ENCODE measurements around the gene ZBTB17. TPM values are rescaled to one million over a fixed set of nuclear protein-coding genes. Genes with fewer than 3 reads are reported as not detected.

Gene ZBTB17
- total RNA-seq, 3 donors from 2014 or later = 21.9 to 40.3 (median 38.5) TPM

- DNase-seq (ENCODE audit: low spot score in 2 of 2) = peak; percentile 66 to 79
Measured at GRCh38 chr1:16009030-16009460, 33.1 kb upstream of the ZBTB17 start.

GRCh38 chr1:16007671-16008341 is 31.9 kb upstream of the ZBTB17 start:
- H3K9me3 ChIP-seq = no peaks in the 10 kb centered on the region
- no peak for DNase-seq (ENCODE audit: low spot score in 2 of 2)
- TF ChIP-seq POLR2AphosphoS5 (IDR thresholded peaks at IDR 0.05) (no peak), POLR2A (IDR thresholded peaks at IDR 0.05) (no peak), CTCF (IDR thresholded peaks at IDR 0.05) (no peak)
- peaks cover 0 to 3% of the 10 kb centered on the region in 2 donors for H3K4me1 ChIP-seq
- no peak overlapping the region for H3K4me3 ChIP-seq
- H3K27ac ChIP-seq = peak overlapping the region in 1 of 2 donors; percentile 19
- intact Hi-C loops (cut with DNase I; ENCODE audit: low total_unique reads) = loop anchor here (10.0 kb wide), 1 partner anchor 213 kb away; no protein-coding TSS in a partner anchor
- no peaks in the 10 kb centered on the region for H3K36me3 ChIP-seq
- no peaks in the 10 kb centered on the region for H3K27me3 ChIP-seq

More at GRCh38 chr1:16009030-16009460, 33.1 kb upstream of the ZBTB17 start:
- Histone ChIP-seq H3K27me3 (no peaks in the 10 kb centered on the region), H3K9me3 (no peaks in the 10 kb centered on the region), H3K4me1 (peaks cover 0 to 3% of the 10 kb centered on the region in 2 donors), H3K27ac (no peak overlapping the region), H3K4me3 (no peak overlapping the region), H3K36me3 (no peaks in the 10 kb centered on the region)
- peak in 1 of 3 donors; percentile 42 for TF ChIP-seq POLR2AphosphoS5 (IDR thresholded peaks at IDR 0.05)
- no peak for TF ChIP-seq POLR2A (IDR thresholded peaks at IDR 0.05)
- TF ChIP-seq CTCF (IDR thresholded peaks at IDR 0.05) = peak; percentile 96 to 98 (median 97)
- intact Hi-C loops (cut with DNase I; ENCODE audit: low total_unique reads) = loop anchor here (10.0 kb wide), 1 partner anchor 214 kb away; no protein-coding TSS in a partner anchor

- TF ChIP-seq POLR2A (IDR thresholded peaks at IDR 0.05) = no peak
- no peak for TF ChIP-seq POLR2AphosphoS5 (IDR thresholded peaks at IDR 0.05)
- TF ChIP-seq CTCF (IDR thresholded peaks at IDR 0.05) = no peak
- intact Hi-C loops (cut with DNase I; ENCODE audit: low total_unique reads) = loop anchor here (10.0 kb wide), 1 partner anchor 212 kb away; no protein-coding TSS in a partner anchor
- Histone ChIP-seq H3K4me1 (peaks cover 0 to 3% of the 10 kb centered on the region in 2 donors), H3K27me3 (no peaks in the 10 kb centered on the region), H3K4me3 (no peak overlapping the region), H3K9me3 (no peaks in the 10 kb centered on the region), H3K36me3 (no peaks in the 10 kb centered on the region), H3K27ac (peak overlapping the region; percentile 29 to 43)
- no peak for DNase-seq (ENCODE audit: low spot score in 2 of 2)
Measured at GRCh38 chr1:16006552-16007485, 30.9 kb upstream of the ZBTB17 start.

GRCh38 chr1:16006010-16006409 is 30.1 kb upstream of the ZBTB17 start:
- intact Hi-C loops (cut with DNase I; ENCODE audit: low total_unique reads) = loop anchor here (10.0 kb wide), 1 partner anchor 211 kb away; no protein-coding TSS in a partner anchor
- Histone ChIP-seq H3K27ac (no peak overlapping the region), H3K9me3 (no peaks in the 10 kb centered on the region), H3K4me3 (no peak overlapping the region), H3K4me1 (peaks cover 0 to 3% of the 10 kb centered on the region in 2 donors), H3K27me3 (no peaks in the 10 kb centered on the region), H3K36me3 (no peaks in the 10 kb centered on the region)
- DNase-seq (ENCODE audit: low spot score in 2 of 2) = no peak
- no peak for TF ChIP-seq POLR2A (IDR thresholded peaks at IDR 0.05)
- TF ChIP-seq POLR2AphosphoS5 (IDR thresholded peaks at IDR 0.05) = no peak
- no peak for TF ChIP-seq CTCF (IDR thresholded peaks at IDR 0.05)
